Neutrophil (primary cell): ENCODE measurements around the gene KLHL33.

Source experiments
- H3K27ac ChIP-seq: fragments of 200-600 bp; sonication (generic); 2 replicates; pipeline ENCODE4 v1.5.1; 2016; ENCODE audit warnings: mild to moderate bottlenecking, moderate library complexity
- H3K27me3 ChIP-seq: fragments of 200-600 bp; sonication (generic); 2 replicates; pipeline ENCODE4 v1.6.0; 2016; ENCODE audit warnings: mild to moderate bottlenecking
- H3K36me3 ChIP-seq: fragments of 200-600 bp; sonication (generic); 2 replicates; pipeline ENCODE4 v1.5.1; 2017
- H3K4me1 ChIP-seq, 2 experiments: fragments of 200-600 bp in 1 of 2; sonication (generic) in 1 of 2; 1 replicate in 1 of 2; 2 replicates in 1 of 2; pipeline versions ENCODE4 v1.5.1 to v1.6.1; 2013 to 2016; ENCODE audit warnings: low read depth in 1 of 2, low read length in 1 of 2, mild to moderate bottlenecking in 1 of 2, moderate library complexity in 1 of 2; ENCODE audit not compliant: control insufficient read depth in 1 of 2, insufficient read depth in 1 of 2
- H3K4me3 ChIP-seq, 2 experiments: fragments of 200-600 bp in 1 of 2; sonication (generic) in 1 of 2; 1 replicate in 1 of 2; 2 replicates in 1 of 2; pipeline ENCODE4 v1.5.1; 2013 to 2016; ENCODE audit warnings: low read depth in 1 of 2, low read length in 1 of 2, mild to moderate bottlenecking in 1 of 2, moderate library complexity in 1 of 2
- H3K9me3 ChIP-seq: fragments of 200-600 bp; sonication (generic); 2 replicates; pipeline ENCODE4 v1.5.1; 2016
- TF ChIP-seq, protein P1 (sequence below): fragments of 200-600 bp; sonication (generic); IDR thresholded peaks from 2 replicates; pipeline ENCODE4 v1.5.1; 2016; ENCODE audit warnings: antibody characterized with exemption

The KLHL33 gene

GRCh38 chr14:20440882-20441281 is 4.9 kb upstream of the KLHL33 start:
- H3K36me3 ChIP-seq: peaks cover 6% of the 10 kb centered on the region
- H3K4me3 ChIP-seq: no peak overlapping the region
- no peaks in the 10 kb centered on the region for H3K9me3 ChIP-seq
- peak overlapping the region; percentile 6 for H3K27ac ChIP-seq
- H3K4me1 ChIP-seq: peaks cover 13 to 17% of the 10 kb centered on the region in 2 experiments
- TF ChIP-seq, protein P1, sequence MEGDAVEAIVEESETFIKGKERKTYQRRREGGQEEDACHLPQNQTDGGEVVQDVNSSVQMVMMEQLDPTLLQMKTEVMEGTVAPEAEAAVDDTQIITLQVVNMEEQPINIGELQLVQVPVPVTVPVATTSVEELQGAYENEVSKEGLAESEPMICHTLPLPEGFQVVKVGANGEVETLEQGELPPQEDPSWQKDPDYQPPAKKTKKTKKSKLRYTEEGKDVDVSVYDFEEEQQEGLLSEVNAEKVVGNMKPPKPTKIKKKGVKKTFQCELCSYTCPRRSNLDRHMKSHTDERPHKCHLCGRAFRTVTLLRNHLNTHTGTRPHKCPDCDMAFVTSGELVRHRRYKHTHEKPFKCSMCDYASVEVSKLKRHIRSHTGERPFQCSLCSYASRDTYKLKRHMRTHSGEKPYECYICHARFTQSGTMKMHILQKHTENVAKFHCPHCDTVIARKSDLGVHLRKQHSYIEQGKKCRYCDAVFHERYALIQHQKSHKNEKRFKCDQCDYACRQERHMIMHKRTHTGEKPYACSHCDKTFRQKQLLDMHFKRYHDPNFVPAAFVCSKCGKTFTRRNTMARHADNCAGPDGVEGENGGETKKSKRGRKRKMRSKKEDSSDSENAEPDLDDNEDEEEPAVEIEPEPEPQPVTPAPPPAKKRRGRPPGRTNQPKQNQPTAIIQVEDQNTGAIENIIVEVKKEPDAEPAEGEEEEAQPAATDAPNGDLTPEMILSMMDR: no peak
- H3K27me3 ChIP-seq: no peaks in the 10 kb centered on the region

DNA sequence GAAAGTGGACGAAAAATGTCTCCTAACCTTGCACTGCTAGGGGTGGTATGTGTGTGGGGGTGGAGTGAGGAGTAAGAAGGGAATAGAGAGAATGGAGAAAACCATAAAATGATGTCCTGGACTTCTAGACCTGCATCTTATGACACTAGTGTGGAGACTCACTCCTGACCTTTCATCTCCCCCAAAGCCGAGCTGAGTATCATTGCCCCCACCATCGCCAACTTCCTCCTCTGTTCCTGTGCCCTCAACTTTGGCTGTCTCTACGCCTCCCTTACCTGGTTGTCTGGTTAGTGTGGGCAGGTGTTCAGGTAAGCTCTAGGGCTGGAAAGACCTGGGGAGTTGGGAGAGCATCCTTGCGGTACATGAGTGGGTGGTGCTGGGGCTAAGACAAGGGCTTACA is 4.5 kb upstream of the KLHL33 start:
- Histone ChIP-seq H3K36me3 (peaks cover 2% of the 10 kb centered on the region), H3K27me3 (no peaks in the 10 kb centered on the region), H3K27ac (peak overlapping the region; percentile 6), H3K9me3 (no peaks in the 10 kb centered on the region), H3K4me1 (peaks cover 13 to 17% of the 10 kb centered on the region in 2 experiments), H3K4me3 (no peak overlapping the region)
- TF ChIP-seq, protein P1: no peak

- no peak overlapping the region for H3K4me3 ChIP-seq
- no peaks in the 10 kb centered on the region for H3K9me3 ChIP-seq
- TF ChIP-seq, protein P1: no peak
- peaks cover 13 to 17% of the 10 kb centered on the region in 2 experiments for H3K4me1 ChIP-seq
- H3K36me3 ChIP-seq: no peaks in the 10 kb centered on the region
- H3K27ac ChIP-seq: no peak overlapping the region
- no peaks in the 10 kb centered on the region for H3K27me3 ChIP-seq
Measured at GRCh38 chr14:20438664-20439063, 2.7 kb upstream of the KLHL33 start.

GRCh38 chr14:20436363-20436755 is 393 bp upstream of the KLHL33 start:
- no peak overlapping the region for H3K27ac ChIP-seq
- H3K36me3 ChIP-seq: no peaks in the 10 kb centered on the region
- H3K9me3 ChIP-seq: no peaks in the 10 kb centered on the region
- H3K27me3 ChIP-seq: no peaks in the 10 kb centered on the region
- TF ChIP-seq, protein P1: no peak
- peaks cover 9 to 10% of the 10 kb centered on the region in 2 experiments for H3K4me1 ChIP-seq
- no peak overlapping the region for H3K4me3 ChIP-seq

GRCh38 chr14:20434701-20435581 is 1.0 kb downstream of the KLHL33 start:
- TF ChIP-seq, protein P1: no peak
- H3K9me3 ChIP-seq: no peaks in the 10 kb centered on the region
- H3K27me3 ChIP-seq: no peaks in the 10 kb centered on the region
- peaks cover 2% of the 10 kb centered on the region in 2 experiments for H3K4me1 ChIP-seq
- H3K36me3 ChIP-seq: no peaks in the 10 kb centered on the region
- H3K27ac ChIP-seq: no peak overlapping the region
- no peak overlapping the region for H3K4me3 ChIP-seq
